Fibroblast of mammary gland (primary cell): ENCODE data around the gene STMP1.
A peak's percentile ranks its signal among the peaks of the same experiment; 100 is the strongest.

Experiments
- DNase-seq: peaks from one replicate; pipeline ENCODE4 v3.0.0-alpha.2; 2010; ENCODE audit warnings: low read depth
- H3K4me3 ChIP-seq: 2 replicates; pipeline ENCODE4 v1.5.1; 2011; ENCODE audit warnings: low read depth, mild to moderate bottlenecking, low read length, moderate library complexity; ENCODE audit not compliant: control insufficient read depth
- CTCF ChIP-seq: conservative IDR thresholded peaks from 2 replicates; pipeline ENCODE4 v1.5.1; 2011; ENCODE audit warnings: low read depth, low read length, inconsistent platforms; ENCODE audit not compliant: control insufficient read depth, insufficient read depth

The STMP1 gene

GRCh38 chr7:135712796-135713195 lies 50.5 kb downstream of the STMP1 start:
- H3K4me3 ChIP-seq, result no peak overlapping the region
- no peak for DNase-seq
- TF ChIP-seq CTCF, result no peak

GRCh38 chr7:135713836-135714470 lies 51.6 kb downstream of the STMP1 start:
- DNase-seq, result peak; percentile 31
- TF ChIP-seq CTCF, result no peak
- no peak overlapping the region for H3K4me3 ChIP-seq

- TF ChIP-seq CTCF, result no peak
- H3K4me3 ChIP-seq, result no peak overlapping the region
- DNase-seq, result peak; percentile 78
Measured at GRCh38 chr7:135714534-135715009, 52.3 kb downstream of the STMP1 start.

- no peak overlapping the region for H3K4me3 ChIP-seq
- DNase-seq, result no peak
- TF ChIP-seq CTCF, result no peak
Measured at GRCh38 chr7:135715055-135715522, 52.8 kb downstream of the STMP1 start.

- TF ChIP-seq CTCF, result no peak
- DNase-seq, result no peak
- no peak overlapping the region for H3K4me3 ChIP-seq
Measured at GRCh38 chr7:135715673-135716072, 53.4 kb downstream of the STMP1 start.

GRCh38 chr7:135716677-135717238 lies 54.4 kb downstream of the STMP1 start:
- DNase-seq, result peak; percentile 93
- no peak overlapping the region for H3K4me3 ChIP-seq
- TF ChIP-seq CTCF, result no peak
